ENCODE results near the gene WDR90. TPM values are rescaled to one million over a fixed set of nuclear protein-coding genes. Genes with fewer than 3 reads are reported as not detected.

WDR90 gene
- polyA plus RNA-seq, 2 donors: 19.5 to 45.3 TPM

DNA sequence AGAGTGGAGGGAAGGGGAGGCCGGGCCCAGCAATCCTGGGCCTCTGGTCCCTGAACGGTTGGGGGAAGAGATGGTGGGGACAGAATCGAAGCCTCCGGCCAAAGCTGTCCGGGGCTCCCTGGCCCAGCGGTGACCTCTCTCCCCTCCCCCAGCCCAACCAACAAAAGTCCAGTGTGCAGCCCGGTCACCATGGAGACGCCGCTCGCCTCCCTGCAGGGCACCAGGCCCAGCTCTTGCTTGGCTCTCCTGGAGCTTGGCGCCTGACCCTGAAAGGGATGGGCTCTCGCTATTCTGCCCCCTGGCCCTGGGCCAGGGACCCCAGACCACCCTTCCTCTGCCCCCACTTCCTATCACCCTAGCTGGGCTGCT is 67.0 kb downstream of the WDR90 start:
- Histone ChIP-seq H3K36me3 (ENCODE audit: control insufficient read depth in 2 of 2, insufficient read depth in 2 of 2, low read length in 1 of 2) (no peaks in the 10 kb centered on the region), H3K27ac (ENCODE audit: low read depth in 2 of 2, low read length in 1 of 2) (no peak overlapping the region), H3K27me3 (ENCODE audit: control insufficient read depth in 1 of 2, insufficient read depth in 2 of 2, low read length in 2 of 2) (peaks cover 0 to 3% of the 10 kb centered on the region in 2 donors), H3K4me3 (ENCODE audit: low read depth in 1 of 2, low read length in 2 of 2) (peak overlapping the region; percentile 54 to 58), H3K9me3 (ENCODE audit: control insufficient read depth in 2 of 2, insufficient read depth in 1 of 2, low read depth in 1 of 2, low read length in 1 of 2) (no peaks in the 10 kb centered on the region), H3K4me1 (ENCODE audit: control insufficient read depth in 2 of 2, insufficient read depth in 2 of 2, low read length in 1 of 2) (peaks cover 6 to 29% of the 10 kb centered on the region in 2 donors)
- 24 to 25% methylated on average over 12 of the region's 12 CpGs for WGBS, 2 donors

DNA sequence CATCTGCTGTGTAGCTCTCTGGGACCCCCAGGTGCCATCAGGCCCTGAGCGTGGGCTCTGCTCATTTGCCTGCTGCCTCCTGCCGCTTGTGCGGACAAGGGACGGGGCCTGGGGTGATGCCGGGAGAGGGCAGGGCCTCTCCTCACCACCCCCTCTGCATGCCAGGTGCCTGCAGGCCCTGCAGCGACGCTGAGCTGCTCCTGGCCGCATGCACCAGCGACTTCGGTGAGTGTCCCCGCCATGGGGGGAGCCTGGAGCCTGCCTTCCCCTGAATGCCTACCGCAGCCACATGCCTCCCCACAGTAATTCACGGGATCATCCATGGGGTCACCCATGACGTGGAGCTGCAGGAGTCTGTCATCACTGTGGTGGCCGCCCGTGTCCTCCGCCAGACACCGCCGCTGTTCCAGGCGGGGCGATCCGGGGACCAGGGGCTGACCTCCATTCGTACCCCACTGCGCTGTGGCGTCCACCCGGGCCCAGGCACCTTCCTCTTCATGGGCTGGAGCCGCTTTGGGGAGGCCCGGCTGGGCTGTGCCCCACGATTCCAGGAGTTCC is 67.7 kb downstream of the WDR90 start:
- WGBS, 2 donors: 81 to 87% methylated on average over 27 to 29 of the region's 29 CpGs
- Histone ChIP-seq H3K36me3 (ENCODE audit: control insufficient read depth in 2 of 2, insufficient read depth in 2 of 2, low read length in 1 of 2) (no peaks in the 10 kb centered on the region), H3K4me1 (ENCODE audit: control insufficient read depth in 2 of 2, insufficient read depth in 2 of 2, low read length in 1 of 2) (peaks cover 11 to 35% of the 10 kb centered on the region in 2 donors)

More for the DNA sequence above, 67.7 kb downstream of the WDR90 start:
- H3K4me3 ChIP-seq (ENCODE audit: low read depth in 1 of 2, low read length in 2 of 2): no peak overlapping the region
- H3K27ac ChIP-seq (ENCODE audit: low read depth in 2 of 2, low read length in 1 of 2): no peak overlapping the region
- peaks cover 0 to 3% of the 10 kb centered on the region in 2 donors for H3K27me3 ChIP-seq (ENCODE audit: control insufficient read depth in 1 of 2, insufficient read depth in 2 of 2, low read length in 2 of 2)
- no peaks in the 10 kb centered on the region for H3K9me3 ChIP-seq (ENCODE audit: control insufficient read depth in 2 of 2, insufficient read depth in 1 of 2, low read depth in 1 of 2, low read length in 1 of 2)

Other genes starting within 250 kb of the WDR90 start
- gene DECR2, start 247.5 kb upstream of the WDR90 start, polyA plus RNA-seq: 10 to 100 TPM; 15.0 to 24.2 TPM
- 10 to 100 TPM in 1 of 2 donors, 1 to 10 TPM in 1; 9.1 to 10.6 TPM for gene RAB11FIP3, start 223.7 kb upstream of the WDR90 start, polyA plus RNA-seq
- 10 to 100 TPM; 28.4 to 47.6 TPM for gene CAPN15, start 121.7 kb upstream of the WDR90 start, polyA plus RNA-seq
- gene PRR35, start 89.0 kb upstream of the WDR90 start, polyA plus RNA-seq: under 1 TPM; 0.01 to 0.24 TPM
- gene NHLRC4, start 82.4 kb upstream of the WDR90 start, polyA plus RNA-seq: under 1 TPM; 0.11 to 0.16 TPM
- 10 to 100 TPM; 22.8 to 40.1 TPM for gene PIGQ, start 79.4 kb upstream of the WDR90 start, polyA plus RNA-seq
- 10 to 100 TPM; 18.1 to 42.4 TPM for gene RAB40C, start 59.3 kb upstream of the WDR90 start, polyA plus RNA-seq
- gene WFIKKN1, start 18.4 kb upstream of the WDR90 start, polyA plus RNA-seq: 1 to 10 TPM in 1 of 2 donors, under 1 TPM in 1; 0.11 to 1.5 TPM
- gene METTL26, start 13.1 kb upstream of the WDR90 start, polyA plus RNA-seq: 10 to 100 TPM; 73.2 to 94.3 TPM
- 10 to 100 TPM; 23.9 to 31.4 TPM for gene MCRIP2, start 7.5 kb upstream of the WDR90 start, polyA plus RNA-seq
- 100 to 1,000 TPM in 1 of 2 donors, 10 to 100 TPM in 1; 87.1 to 152 TPM for gene RHOT2, start 18.8 kb downstream of the WDR90 start, polyA plus RNA-seq
- 1 to 10 TPM in 1 of 2 donors, under 1 TPM in 1; 0.49 to 1.7 TPM for gene RHBDL1, start 26.3 kb downstream of the WDR90 start, polyA plus RNA-seq
- 10 to 100 TPM; 58.3 to 95.2 TPM for gene STUB1, start 31.0 kb downstream of the WDR90 start, polyA plus RNA-seq
- gene JMJD8, start 35.0 kb downstream of the WDR90 start, polyA plus RNA-seq: 10 to 100 TPM; 41.0 to 55.4 TPM
- gene WDR24, start 41.0 kb downstream of the WDR90 start, polyA plus RNA-seq: 1 to 10 TPM; 6.0 to 6.3 TPM
- 10 to 100 TPM in 1 of 2 donors, 1 to 10 TPM in 1; 8.0 to 13.0 TPM for gene FBXL16, start 56.4 kb downstream of the WDR90 start, polyA plus RNA-seq
- gene METRN, start 65.8 kb downstream of the WDR90 start, polyA plus RNA-seq: 10 to 100 TPM in 1 of 2 donors, 1 to 10 TPM in 1; 6.5 to 11.5 TPM
- 10 to 100 TPM; 17.9 to 22.4 TPM for gene ANTKMT, start 71.8 kb downstream of the WDR90 start, polyA plus RNA-seq
- under 1 TPM; 0.28 to 0.86 TPM for gene CCDC78, start 77.1 kb downstream of the WDR90 start, polyA plus RNA-seq
- 1 to 10 TPM; 1.6 to 3.4 TPM for gene HAGHL, start 77.7 kb downstream of the WDR90 start, polyA plus RNA-seq
- 10 to 100 TPM; 21.9 to 41.2 TPM for gene CIAO3, start 91.6 kb downstream of the WDR90 start, polyA plus RNA-seq
- 1 to 10 TPM in 1 of 2 donors, under 1 TPM in 1; 0.87 to 3.7 TPM for gene MSLN, start 111.4 kb downstream of the WDR90 start, polyA plus RNA-seq
- gene RPUSD1, start 139.0 kb downstream of the WDR90 start, polyA plus RNA-seq: 10 to 100 TPM; 16.1 to 18.9 TPM
- 10 to 100 TPM; 14.8 to 28.9 TPM for gene CHTF18, start 139.3 kb downstream of the WDR90 start, polyA plus RNA-seq
- gene GNG13, start 151.4 kb downstream of the WDR90 start, polyA plus RNA-seq: not detected